HEK293 (cell line): ENCODE data around the gene TTC33.

Source experiments
- CTCF ChIA-PET: fragments of 350-600 bp; formaldehyde crosslinking; extraction: SDS; loops from one replicate; lab custom pipeline; 2021; ENCODE audit warnings: antibody characterized with exemption; lab: Yijun Ruan, JAX
- POLR2A ChIA-PET: fragments of 300-600 bp; formaldehyde crosslinking; extraction: SDS; loops from one replicate; lab custom pipeline; 2020; ENCODE audit warnings: antibody characterized with exemption, inconsistent platforms; lab: Yijun Ruan, JAX
- H3K27ac ChIP-seq: fragments of 200-500 bp; sonication (Bioruptor generic); 2 replicates; pipeline ENCODE4 v1.5.1; 2014; ENCODE audit warnings: low read depth, low read length, control low read depth, inconsistent platforms; ENCODE audit errors: extremely low read depth
- H3K36me3 ChIP-seq, 2 experiments: fragments of 200-500 bp in 1 of 2; sonication (Bioruptor generic) in 1 of 2; 1 replicate in 1 of 2; 2 replicates in 1 of 2; pipeline ENCODE4 v1.5.1; 2014 to 2017; ENCODE audit warnings: inconsistent platforms in 2 of 2, low read length in 2 of 2; ENCODE audit not compliant: control insufficient read depth in 2 of 2, insufficient read depth in 1 of 2
- H3K4me1 ChIP-seq: fragments of 200-500 bp; sonication (Bioruptor generic); 2 replicates; pipeline ENCODE4 v1.5.1; 2014; ENCODE audit warnings: mild to moderate bottlenecking, low read length, inconsistent platforms; ENCODE audit not compliant: control insufficient read depth, insufficient read depth
- H3K4me3 ChIP-seq: 2 replicates; pipeline ENCODE4 v1.5.1; 2011; ENCODE audit warnings: low read depth, mild to moderate bottlenecking, control low read depth, low read length, moderate library complexity
- H3K9me3 ChIP-seq: fragments of 200-500 bp; sonication (Bioruptor generic); 2 replicates; pipeline ENCODE4 v1.5.1; 2014; ENCODE audit warnings: low read depth, low read length, inconsistent platforms; ENCODE audit not compliant: control insufficient read depth, insufficient read depth
- EGR2 ChIP-seq: fragments of 450-650 bp; formaldehyde crosslinking; IDR thresholded peaks from 2 replicates; pipeline ENCODE4 v1.5.1; 2016; ENCODE audit warnings: low read depth, missing biosample characterization, missing genetic modification characterization
- PBX3 ChIP-seq: sonication (generic); formaldehyde crosslinking; IDR thresholded peaks from 2 replicates; pipeline ENCODE4 v1.8.1; 2022; ENCODE audit warnings: mild to moderate bottlenecking, moderate library complexity, missing genetic modification reagents
- YY2 ChIP-seq: fragments of 450-650 bp; formaldehyde crosslinking; IDR thresholded peaks from 2 replicates; pipeline ENCODE4 v1.5.1; 2016; ENCODE audit warnings: missing biosample characterization, missing genetic modification characterization
- ZBTB26 ChIP-seq: fragments of 450-650 bp; formaldehyde crosslinking; optimal IDR thresholded peaks from 2 replicates; pipeline ENCODE3; 2016; ENCODE audit warnings: missing biosample characterization, mild to moderate bottlenecking, missing genetic modification characterization
- ZBTB48 ChIP-seq: fragments of 450-650 bp; formaldehyde crosslinking; IDR thresholded peaks from 2 replicates; pipeline ENCODE4 v1.5.1; 2016; ENCODE audit warnings: missing biosample characterization, missing genetic modification characterization
- ZNF121 ChIP-seq: fragments of 450-650 bp; formaldehyde crosslinking; IDR thresholded peaks from 2 replicates; pipeline ENCODE4 v1.5.1; 2016; ENCODE audit warnings: missing biosample characterization, missing genetic modification characterization
- ZNF133 ChIP-seq: fragments of 450-650 bp; formaldehyde crosslinking; IDR thresholded peaks from 2 replicates; pipeline ENCODE4 v1.5.1; 2016; ENCODE audit warnings: missing biosample characterization, missing genetic modification characterization
- ZNF146 ChIP-seq: fragments of 450-650 bp; formaldehyde crosslinking; IDR thresholded peaks from 2 replicates; pipeline ENCODE4 v1.5.1; 2016; ENCODE audit warnings: missing biosample characterization, missing genetic modification characterization
- ZNF175 ChIP-seq: fragments of 450-650 bp; formaldehyde crosslinking; IDR thresholded peaks from 2 replicates; pipeline ENCODE4 v1.5.1; 2016; ENCODE audit warnings: missing biosample characterization, missing genetic modification characterization
- ZNF211 ChIP-seq: fragments of 450-650 bp; formaldehyde crosslinking; IDR thresholded peaks from 2 replicates; pipeline ENCODE4 v1.5.1; 2016; ENCODE audit warnings: low read depth, missing biosample characterization, missing genetic modification characterization
- ZNF223 ChIP-seq: fragments of 450-650 bp; formaldehyde crosslinking; IDR thresholded peaks from 2 replicates; pipeline ENCODE4 v1.5.1; 2016; ENCODE audit warnings: missing biosample characterization, missing genetic modification characterization
- ZNF354C ChIP-seq: fragments of 450-650 bp; formaldehyde crosslinking; IDR thresholded peaks from 2 replicates; pipeline ENCODE4 v1.5.1; 2016; ENCODE audit warnings: missing biosample characterization, missing genetic modification characterization, low read depth, borderline replicate concordance
- ZNF473 ChIP-seq: fragments of 450-650 bp; formaldehyde crosslinking; IDR thresholded peaks from 2 replicates; pipeline ENCODE4 v1.5.1; 2017; ENCODE audit warnings: missing biosample characterization, missing genetic modification characterization
- ZNF488 ChIP-seq: fragments of 450-650 bp; formaldehyde crosslinking; IDR thresholded peaks from 2 replicates; pipeline ENCODE4 v1.5.1; 2016; ENCODE audit warnings: missing biosample characterization, missing genetic modification characterization
- ZNF501 ChIP-seq: fragments of 450-650 bp; formaldehyde crosslinking; IDR thresholded peaks from 2 replicates; pipeline ENCODE4 v1.5.1; 2016; ENCODE audit warnings: missing biosample characterization, missing genetic modification characterization
- ZNF529 ChIP-seq: fragments of 450-650 bp; formaldehyde crosslinking; IDR thresholded peaks from 2 replicates; pipeline ENCODE4 v1.5.1; 2017; ENCODE audit warnings: missing genetic modification characterization, missing biosample characterization; ENCODE audit not compliant: insufficient replicate concordance
- ZNF571 ChIP-seq: fragments of 450-650 bp; formaldehyde crosslinking; IDR thresholded peaks from 2 replicates; pipeline ENCODE4 v1.5.0; 2017; ENCODE audit warnings: missing biosample characterization, missing genetic modification characterization
- ZNF596 ChIP-seq: fragments of 450-650 bp; IDR thresholded peaks from 2 replicates; pipeline ENCODE4 v1.5.0; 2018; ENCODE audit warnings: missing biosample characterization, mild to moderate bottlenecking, missing genetic modification characterization, moderate library complexity
- ZNF621 ChIP-seq: fragments of 450-650 bp; formaldehyde crosslinking; IDR thresholded peaks from 2 replicates; pipeline ENCODE4 v1.5.1; 2017; ENCODE audit warnings: missing biosample characterization, missing genetic modification characterization
- ZNF701 ChIP-seq: fragments of 450-650 bp; formaldehyde crosslinking; IDR thresholded peaks from 2 replicates; pipeline ENCODE4 v1.5.1; 2016; ENCODE audit warnings: missing biosample characterization, missing genetic modification characterization
- ZSCAN30 ChIP-seq: fragments of 450-650 bp; IDR thresholded peaks from 2 replicates; pipeline ENCODE4 v1.5.1; 2018; ENCODE audit warnings: missing biosample characterization, mild to moderate bottlenecking, missing genetic modification characterization, moderate library complexity
- TF ChIP-seq, protein P1 (sequence below): fragments of 450-650 bp; formaldehyde crosslinking; IDR thresholded peaks from 2 replicates; pipeline ENCODE4 v1.5.1; 2016; ENCODE audit warnings: missing biosample characterization, missing genetic modification characterization, low read depth

The TTC33 gene

GRCh38 chr5:40551496-40552491 lies 204.0 kb downstream of the TTC33 start (continued):
- TF ChIP-seq ZNF621 (tag by site-specific recombination): no peak
- TF ChIP-seq PBX3 (CRISPR knock-in tag): no peak
- no peak for TF ChIP-seq EGR2 (tag by site-specific recombination)
- TF ChIP-seq ZNF488 (tag by site-specific recombination): no peak
- no peak for TF ChIP-seq ZNF571 (tag by site-specific recombination)
- TF ChIP-seq ZNF501: no peak
- no peak for TF ChIP-seq ZBTB48 (tag by site-specific recombination)
- TF ChIP-seq ZNF701 (tag by site-specific recombination): no peak

DNA sequence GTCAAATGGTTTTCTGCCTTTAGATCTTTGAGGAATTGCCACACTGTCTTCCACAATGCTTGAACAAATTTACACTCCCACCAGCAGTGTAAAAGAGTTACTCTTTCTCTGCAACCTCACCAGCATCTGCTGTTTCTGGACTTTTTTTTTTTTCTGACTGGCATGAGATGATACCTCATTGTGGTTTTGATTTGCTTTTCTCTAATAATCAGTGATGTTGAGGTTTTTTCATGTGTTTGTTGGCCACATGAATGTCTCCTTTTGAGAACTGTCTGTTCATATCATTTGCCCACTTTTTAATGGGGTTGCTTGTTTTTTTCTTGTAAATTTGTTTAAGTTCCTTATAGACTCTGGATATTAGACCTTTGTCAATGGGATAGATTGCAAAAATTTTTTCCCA lies 205.3 kb downstream of the TTC33 start:
- no peak for TF ChIP-seq ZNF596 (tag by site-specific recombination)
- no peak for TF ChIP-seq ZNF121 (tag by site-specific recombination)
- no peak for TF ChIP-seq ZBTB26 (tag by site-specific recombination)
- POLR2A ChIA-PET: no interaction called here
- H3K36me3 ChIP-seq: no peaks in the 10 kb centered on the region
- no peak overlapping the region for H3K27ac ChIP-seq
- no peaks in the 10 kb centered on the region for H3K4me1 ChIP-seq
- H3K4me3 ChIP-seq: no peak overlapping the region
- CTCF ChIA-PET: no interaction called here
- H3K9me3 ChIP-seq: no peaks in the 10 kb centered on the region

GRCh38 chr5:40549616-40550015 lies 206.1 kb downstream of the TTC33 start:
- no peak for TF ChIP-seq ZNF354C (tag by site-specific recombination)
- TF ChIP-seq ZSCAN30: no peak
- no peak for TF ChIP-seq ZNF211 (tag by site-specific recombination)
- TF ChIP-seq ZNF529: no peak
- no peak for TF ChIP-seq ZNF473 (tag by site-specific recombination)
- no peak for TF ChIP-seq ZNF146
- no peak for TF ChIP-seq ZNF223 (tag by site-specific recombination)
- TF ChIP-seq ZNF175 (tag by site-specific recombination): no peak
- no peak for TF ChIP-seq YY2 (tag by site-specific recombination)
- TF ChIP-seq, protein P1, sequence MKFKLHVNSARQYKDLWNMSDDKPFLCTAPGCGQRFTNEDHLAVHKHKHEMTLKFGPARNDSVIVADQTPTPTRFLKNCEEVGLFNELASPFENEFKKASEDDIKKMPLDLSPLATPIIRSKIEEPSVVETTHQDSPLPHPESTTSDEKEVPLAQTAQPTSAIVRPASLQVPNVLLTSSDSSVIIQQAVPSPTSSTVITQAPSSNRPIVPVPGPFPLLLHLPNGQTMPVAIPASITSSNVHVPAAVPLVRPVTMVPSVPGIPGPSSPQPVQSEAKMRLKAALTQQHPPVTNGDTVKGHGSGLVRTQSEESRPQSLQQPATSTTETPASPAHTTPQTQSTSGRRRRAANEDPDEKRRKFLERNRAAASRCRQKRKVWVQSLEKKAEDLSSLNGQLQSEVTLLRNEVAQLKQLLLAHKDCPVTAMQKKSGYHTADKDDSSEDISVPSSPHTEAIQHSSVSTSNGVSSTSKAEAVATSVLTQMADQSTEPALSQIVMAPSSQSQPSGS: no peak
- no peak for TF ChIP-seq ZNF133 (tag by site-specific recombination)
- no peak for TF ChIP-seq ZNF701 (tag by site-specific recombination)
- TF ChIP-seq, all 188 proteins: peak for 0
- Histone ChIP-seq H3K9me3 (no peaks in the 10 kb centered on the region), H3K36me3 (no peaks in the 10 kb centered on the region), H3K4me1 (no peaks in the 10 kb centered on the region), H3K4me3 (no peak overlapping the region), H3K27ac (no peak overlapping the region)
- ChIA-PET POLR2A (interaction anchor here (0.7 kb wide), 1 partner anchor 130 kb away, joined by 3 read pairs; the partner anchor contains the start of gene PTGER4), CTCF (interaction anchor here (0.7 kb wide), 1 partner anchor 183 kb away, joined by 3 read pairs; no protein-coding TSS in a partner anchor)
